Posterior vena cava (tissue), 2 donors: ENCODE results near the gene KCNQ2. TPM values are rescaled to one million over a fixed set of nuclear protein-coding genes. Genes with fewer than 3 reads are reported as not detected.
"Not testable (repeated sequence)": the region's sequence is repeated elsewhere in the genome, so short reads cannot be mapped to it uniquely, and the experiment has no call there.

Source experiments
- DNase-seq: peaks from one replicate; pipeline ENCODE4 v3.0.0-alpha.2; 2020; ENCODE audit warnings: low spot score
- intact Hi-C, 2 donors: fragments of 100-400 bp; cut with DNase I; formaldehyde crosslinking; loops; one replicate each; pipeline versions ENCODE4 v1.14.1 to v1.14.2; 2022 to 2023
- total RNA-seq, 2 donors: library from RNA; stranded (reverse); fragmentation: NEBNext Ultra II Directional; extraction: Animal tissue kit (Norgen Biotek cat#: 25700); gene quantifications; one replicate each; pipeline ENCODE4 v1.2.1, GENCODE V29; 2021
- donor health status: DM: yes; HTN: yes; CAD: no.
- donor health status: DM: yes; HTN: yes; CAD: no.

KCNQ2 gene
- total RNA-seq, 2 donors from 2014 or later = not detected

- DNase-seq = no peak
- intact Hi-C loops = no loop called here
Observed at GRCh38 chr20:63493563-63494020, 21.1 kb upstream of the KCNQ2 start.

GRCh38 chr20:63492982-63493381 is 20.5 kb upstream of the KCNQ2 start:
- intact Hi-C loops = no loop called here
- DNase-seq = no peak

GRCh38 chr20:63492518-63492917 is 20.1 kb upstream of the KCNQ2 start:
- DNase-seq = no peak
- intact Hi-C loops = no loop called here

GRCh38 chr20:63491635-63492230 is 19.3 kb upstream of the KCNQ2 start:
- DNase-seq = no peak
- intact Hi-C loops = no loop called here

GRCh38 chr20:63491078-63491477 is 18.6 kb upstream of the KCNQ2 start:
- intact Hi-C loops = no loop called here
- no peak for DNase-seq

GRCh38 chr20:63490416-63490815 is 18.0 kb upstream of the KCNQ2 start:
- intact Hi-C loops = no loop called here
- no peak for DNase-seq

GRCh38 chr20:63488315-63489251 is 16.1 kb upstream of the KCNQ2 start:
- intact Hi-C loops = no loop called here
- DNase-seq = no peak

GRCh38 chr20:63487781-63488241 is 15.4 kb upstream of the KCNQ2 start:
- intact Hi-C loops = no loop called here
- no peak for DNase-seq

GRCh38 chr20:63487116-63487764 is 14.8 kb upstream of the KCNQ2 start:
- intact Hi-C loops = no loop called here
- no peak for DNase-seq

- intact Hi-C loops = no loop called here
- DNase-seq = no peak
Observed at GRCh38 chr20:63486300-63486855, 13.9 kb upstream of the KCNQ2 start.

- no peak for DNase-seq
- intact Hi-C loops = no loop called here
Observed at GRCh38 chr20:63484651-63485403, 12.4 kb upstream of the KCNQ2 start.

GRCh38 chr20:63484236-63484635 is 11.8 kb upstream of the KCNQ2 start:
- DNase-seq = no peak
- intact Hi-C loops = no loop called here

GRCh38 chr20:63483834-63484233 is 11.4 kb upstream of the KCNQ2 start:
- intact Hi-C loops = no loop called here
- no peak for DNase-seq

- no peak for DNase-seq
- intact Hi-C loops = no loop called here
Observed at GRCh38 chr20:63482021-63482587, 9.6 kb upstream of the KCNQ2 start.

GRCh38 chr20:63481503-63481902 is 9.0 kb upstream of the KCNQ2 start:
- no peak for DNase-seq
- intact Hi-C loops = no loop called here

- intact Hi-C loops, DNase-seq: not testable (repeated sequence)
Observed at GRCh38 chr20:63479695-63480419, 7.4 kb upstream of the KCNQ2 start.

GRCh38 chr20:63478346-63479302 is 6.2 kb upstream of the KCNQ2 start:
- no peak for DNase-seq
- intact Hi-C loops = no loop called here
